HG02973 (cell line): Measurements from ENCODE around the gene TBX19.

Experiments
- ATAC-seq: cut with Tn5 transposase; IDR thresholded peaks from one replicate; pipeline ENCODE4 v1.9.1; 2021; ENCODE audit warnings: moderate library complexity; ENCODE audit not compliant: unreplicated experiment

The TBX19 gene

DNA sequence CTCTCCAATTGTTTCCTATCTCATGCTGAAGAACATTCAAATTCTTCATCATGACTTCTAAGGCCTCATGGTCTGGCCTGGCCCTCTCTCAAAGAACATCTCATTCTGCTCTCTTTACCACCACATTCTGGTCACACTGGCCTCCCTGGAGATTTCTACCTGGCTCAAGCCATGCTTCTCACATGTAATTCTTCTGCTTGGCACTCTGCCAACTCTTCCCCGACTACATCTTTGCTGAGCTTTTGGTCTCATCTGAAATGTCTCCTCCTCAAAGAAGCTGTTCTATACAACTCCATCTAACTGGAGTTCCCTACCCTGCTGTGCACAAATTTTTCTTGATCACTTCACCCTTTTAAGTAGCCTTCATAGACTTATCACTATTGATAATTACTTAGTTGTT, 1.4 kb upstream of the TBX19 start:
- ATAC-seq: no peak

DNA sequence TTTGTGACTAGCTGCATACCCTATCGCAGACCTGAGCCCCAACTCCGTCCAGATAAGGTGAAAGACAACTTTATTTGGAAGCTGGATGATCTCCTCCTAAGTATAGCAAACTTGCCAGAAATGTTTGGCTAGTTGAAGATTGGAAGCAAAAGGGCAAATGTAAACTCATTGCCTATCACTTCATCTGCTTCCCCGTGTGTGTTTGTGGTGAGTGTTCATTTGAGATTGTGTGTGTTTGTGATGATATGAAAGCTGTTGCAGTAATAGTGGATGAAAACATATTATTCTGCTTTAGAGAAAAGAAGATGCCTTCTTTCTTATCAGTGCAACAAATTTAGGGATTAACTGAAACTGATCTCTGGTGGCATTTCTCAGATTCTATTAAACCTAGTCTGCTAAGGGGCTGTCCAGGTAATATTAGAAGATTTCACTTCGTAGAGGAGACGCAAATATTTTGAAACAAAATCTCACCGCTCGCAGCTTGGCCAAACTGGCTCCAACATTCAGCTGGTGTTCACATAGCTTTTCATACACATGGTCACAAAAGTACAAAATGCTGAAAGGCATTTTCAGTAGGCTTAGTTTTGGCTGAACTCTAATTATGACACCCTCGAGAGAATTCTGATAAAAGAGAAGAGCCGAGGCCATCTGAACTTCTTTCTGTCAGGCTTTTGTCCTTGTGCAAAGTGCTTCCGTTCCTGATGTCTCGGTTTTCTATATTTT, 1.1 kb downstream of the TBX19 start:
- no peak for ATAC-seq

DNA sequence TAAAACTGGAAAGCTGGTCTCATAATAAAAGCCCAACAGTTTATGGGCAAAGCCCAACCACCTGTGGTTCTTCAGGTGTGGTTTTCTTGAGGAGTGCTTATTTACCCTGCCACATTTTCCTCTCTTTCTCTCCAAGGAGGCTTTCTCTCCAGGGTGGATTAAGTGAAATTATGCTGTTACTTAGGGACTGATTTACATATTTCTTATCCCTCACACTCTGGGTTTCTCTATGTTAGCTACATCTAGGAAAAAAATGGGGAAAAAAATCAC, 4.8 kb downstream of the TBX19 start:
- no peak for ATAC-seq

DNA sequence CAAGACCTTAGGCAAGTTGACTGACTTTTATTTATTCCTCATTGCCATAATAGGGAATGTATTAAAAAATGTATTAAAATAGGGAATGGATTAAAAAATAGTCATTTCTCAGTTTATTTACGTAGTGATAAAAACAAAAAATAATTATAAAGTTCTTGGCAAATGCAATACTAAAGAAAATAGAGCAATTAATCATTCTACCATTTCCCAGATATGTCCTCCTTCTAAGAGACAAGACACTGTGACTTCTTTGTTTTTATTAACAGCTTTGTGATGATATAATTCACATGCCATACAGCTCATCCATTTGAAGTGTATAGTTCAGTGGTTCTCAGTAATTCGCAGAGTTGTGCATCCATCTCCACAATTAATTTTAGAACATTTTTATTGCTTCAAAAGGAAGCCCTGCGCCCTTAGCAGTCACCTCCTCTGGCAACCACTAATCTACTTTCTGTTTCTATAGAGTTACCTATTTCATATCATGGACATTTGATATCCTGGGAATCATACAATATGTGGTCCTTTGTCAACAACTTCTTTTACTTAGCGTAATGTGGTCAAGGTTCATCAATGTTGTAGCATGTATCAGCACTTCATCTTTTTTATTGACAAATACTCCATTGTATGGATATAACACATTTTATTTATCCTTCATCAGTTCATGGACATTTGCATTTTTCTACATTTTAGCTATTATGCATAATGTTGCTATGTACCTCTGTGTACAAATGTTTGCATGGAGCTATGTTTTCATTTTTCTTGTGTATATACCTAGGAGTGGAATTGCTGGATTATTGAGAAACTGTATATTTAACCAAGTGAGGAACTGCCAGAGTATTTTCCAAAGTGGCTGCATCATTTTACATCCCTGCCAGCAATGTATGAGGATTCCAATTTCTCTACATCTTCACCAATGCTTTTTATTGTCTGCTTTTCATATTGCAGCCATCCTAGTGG, 5.6 kb downstream of the TBX19 start:
- ATAC-seq: no peak

DNA sequence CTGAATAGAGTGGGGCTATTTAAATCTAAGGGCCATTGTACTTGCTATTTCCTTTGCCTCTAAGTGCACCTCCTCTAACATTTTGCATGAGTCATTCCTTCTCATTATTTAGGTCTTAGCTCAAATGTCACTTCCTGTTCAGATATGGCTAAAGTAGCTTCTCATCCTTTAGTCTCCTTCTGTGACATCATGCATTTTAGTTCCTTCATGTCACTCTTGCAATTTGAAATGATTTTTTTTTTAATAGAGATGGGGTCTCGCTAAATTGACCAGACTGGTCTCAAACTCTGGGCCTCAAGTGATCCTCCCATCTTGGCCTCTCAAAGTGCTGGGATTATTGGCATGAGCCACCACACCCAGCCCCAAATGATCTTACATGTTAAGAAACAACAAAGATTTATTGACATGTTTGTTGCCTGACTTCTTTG, 6.6 kb downstream of the TBX19 start:
- ATAC-seq: no peak

DNA sequence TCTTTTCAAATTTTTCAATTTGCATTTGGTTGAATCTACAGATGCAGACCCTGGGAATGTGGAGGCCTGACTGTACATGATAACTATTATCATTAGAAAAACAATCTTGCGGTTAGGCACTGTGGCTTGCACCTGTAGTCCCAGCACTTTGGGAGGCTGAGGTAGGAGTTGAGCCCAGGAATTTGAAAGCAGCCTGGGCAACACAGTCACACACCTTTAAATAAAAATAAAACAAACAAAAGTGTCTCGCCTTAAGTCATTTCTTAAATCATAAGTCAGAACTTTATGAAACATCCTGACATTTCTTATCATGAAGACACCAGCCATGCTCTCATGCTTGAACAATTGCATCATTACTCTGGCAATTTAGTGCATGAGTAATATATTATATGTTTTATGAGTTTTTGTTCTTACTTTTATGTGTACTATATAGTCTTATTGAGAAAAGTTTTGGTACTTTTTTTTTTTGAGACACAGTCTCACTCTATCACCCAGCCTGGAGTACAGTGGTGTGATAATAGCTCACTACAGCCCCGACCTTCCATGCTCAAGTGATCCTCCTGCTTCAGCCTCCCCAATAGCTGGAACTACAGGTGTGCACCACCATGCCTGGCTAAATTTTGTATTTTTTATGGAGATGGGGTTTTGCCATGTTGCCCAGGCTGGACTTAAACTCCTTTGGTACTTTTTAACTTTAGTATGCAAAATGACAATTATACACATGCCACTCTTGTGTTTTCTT, 7.8 kb downstream of the TBX19 start:
- no peak for ATAC-seq

DNA sequence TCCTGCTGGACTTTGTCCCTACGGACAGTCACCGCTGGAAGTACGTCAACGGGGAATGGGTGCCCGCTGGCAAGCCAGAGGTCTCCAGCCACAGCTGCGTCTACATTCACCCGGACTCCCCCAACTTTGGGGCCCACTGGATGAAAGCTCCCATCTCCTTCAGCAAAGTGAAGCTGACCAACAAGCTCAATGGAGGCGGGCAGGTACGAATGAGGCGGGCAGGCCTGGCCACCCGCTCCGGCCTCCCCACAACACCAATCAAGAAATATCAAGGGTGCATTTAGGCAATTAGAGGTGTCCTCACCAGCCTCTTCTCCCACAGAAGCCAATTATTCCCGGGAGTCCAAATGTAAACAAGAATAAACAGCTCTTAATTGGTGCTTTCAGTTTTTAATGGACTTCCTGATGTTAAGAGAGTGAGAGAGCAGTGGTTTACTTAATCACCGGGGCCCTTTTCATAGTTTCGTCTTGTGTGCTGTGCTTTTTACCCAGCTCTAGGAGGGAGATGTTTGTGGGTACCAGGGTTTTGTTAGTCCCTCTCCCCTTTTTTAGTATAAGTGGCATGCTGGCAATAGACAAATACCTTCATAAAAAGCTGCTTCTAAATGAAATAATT, 10.7 kb downstream of the TBX19 start:
- no peak for ATAC-seq

DNA sequence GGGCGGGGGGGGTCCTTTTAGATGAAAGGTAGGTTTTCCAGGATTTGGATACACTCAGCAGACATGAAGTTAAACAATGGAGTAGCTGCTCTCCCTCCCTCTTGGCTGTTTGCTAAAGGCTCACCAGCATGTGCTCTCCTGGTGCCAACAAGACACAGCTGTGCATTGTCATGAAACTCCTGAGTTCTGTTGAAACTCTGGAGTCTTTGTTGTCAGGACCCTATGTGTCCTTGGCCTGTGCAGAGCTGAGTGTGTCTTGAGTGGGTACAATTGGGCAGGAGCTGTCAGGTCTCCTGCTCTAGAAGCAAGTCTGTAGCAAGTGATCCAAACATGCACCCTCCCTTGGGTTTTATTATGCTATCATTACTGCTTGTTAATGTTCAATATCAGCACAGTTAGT, 12.7 kb downstream of the TBX19 start:
- ATAC-seq: no peak

DNA sequence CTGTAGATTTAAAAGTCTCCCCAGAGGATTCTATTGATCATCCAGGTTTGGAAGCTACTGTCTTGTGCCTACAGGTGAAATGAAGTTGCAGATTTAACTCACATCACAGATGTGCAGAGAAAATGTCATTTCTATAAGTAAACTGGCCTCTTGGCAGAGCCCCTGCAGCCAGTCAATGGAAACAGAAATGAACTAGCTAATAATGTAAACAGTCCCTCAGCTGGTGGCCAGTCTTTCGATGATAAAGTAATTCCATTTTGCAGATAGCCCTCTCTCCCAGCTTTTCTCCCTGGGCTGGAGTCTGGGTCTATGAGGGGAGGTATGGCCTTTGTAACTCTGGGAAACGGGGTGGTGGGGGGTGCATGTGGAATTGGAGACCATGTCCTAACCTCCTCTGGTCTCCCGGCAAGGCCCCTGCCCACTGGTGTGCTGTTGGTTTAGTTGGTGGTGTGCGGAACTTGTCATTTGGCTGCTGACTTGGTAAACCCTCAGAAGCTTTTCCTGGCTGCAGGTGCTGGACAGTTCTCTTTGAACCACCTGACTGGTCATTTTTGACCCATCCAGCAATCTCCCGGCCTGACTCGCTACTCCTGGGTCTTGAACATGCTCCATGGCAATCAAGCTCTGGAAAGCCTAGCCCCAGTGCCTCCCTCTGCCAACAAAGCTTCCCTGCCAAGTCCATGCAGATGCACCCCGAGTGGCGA, 14.9 kb downstream of the TBX19 start:
- ATAC-seq: no peak

DNA sequence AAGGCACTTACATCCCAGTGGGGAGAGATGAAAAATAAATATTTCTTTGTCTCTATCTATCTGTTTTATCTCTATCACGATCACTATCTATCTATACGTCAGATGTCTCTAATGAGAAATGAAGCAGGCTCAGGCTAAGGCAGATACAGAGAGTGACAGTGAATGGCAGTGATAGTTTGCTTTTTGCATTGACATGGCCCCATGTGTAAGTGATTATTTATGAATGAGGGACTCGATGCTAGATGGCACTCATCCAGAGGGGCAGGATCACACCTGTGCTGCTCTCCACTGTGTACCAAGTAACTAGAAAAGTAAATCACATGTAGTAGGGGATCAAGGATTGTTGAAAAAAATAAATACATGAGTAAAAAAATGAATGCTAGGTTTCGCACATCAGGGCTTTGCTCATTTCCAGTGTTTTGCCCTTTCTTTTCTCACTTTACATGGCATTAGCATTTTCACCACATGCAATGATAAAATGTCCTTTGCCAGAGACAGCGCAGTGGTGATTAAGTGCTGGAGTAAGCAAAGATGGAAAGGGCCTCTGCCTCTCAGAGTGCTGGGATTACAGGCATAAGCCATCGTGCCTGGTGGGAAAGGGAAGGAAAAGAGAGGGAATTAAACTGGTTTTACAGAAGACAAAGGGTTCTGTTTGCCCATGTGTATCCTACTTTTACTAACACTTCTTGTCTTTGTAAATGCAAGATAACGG, 16.5 kb downstream of the TBX19 start:
- ATAC-seq: no peak

DNA sequence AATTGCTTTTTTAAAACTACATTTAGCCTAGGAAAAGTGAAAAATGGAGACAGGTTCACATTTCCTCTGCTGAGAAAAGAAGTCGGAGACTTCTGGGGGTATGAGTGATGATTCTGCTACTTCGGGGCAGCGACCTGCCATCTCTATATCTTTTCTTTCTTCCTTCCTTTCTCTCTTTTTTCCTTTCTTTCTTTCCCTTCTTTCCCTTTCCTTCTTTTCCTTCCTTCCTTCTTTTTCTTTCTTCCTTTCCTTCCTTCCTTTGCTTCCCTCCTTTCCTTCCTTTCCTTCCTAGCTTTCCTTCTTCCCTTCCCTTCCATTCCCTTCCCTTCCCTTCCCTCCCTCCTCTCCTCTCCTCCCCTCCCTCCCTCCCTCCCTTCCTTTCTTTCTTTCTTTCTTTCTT, 17.8 kb downstream of the TBX19 start:
- ATAC-seq: no peak

DNA sequence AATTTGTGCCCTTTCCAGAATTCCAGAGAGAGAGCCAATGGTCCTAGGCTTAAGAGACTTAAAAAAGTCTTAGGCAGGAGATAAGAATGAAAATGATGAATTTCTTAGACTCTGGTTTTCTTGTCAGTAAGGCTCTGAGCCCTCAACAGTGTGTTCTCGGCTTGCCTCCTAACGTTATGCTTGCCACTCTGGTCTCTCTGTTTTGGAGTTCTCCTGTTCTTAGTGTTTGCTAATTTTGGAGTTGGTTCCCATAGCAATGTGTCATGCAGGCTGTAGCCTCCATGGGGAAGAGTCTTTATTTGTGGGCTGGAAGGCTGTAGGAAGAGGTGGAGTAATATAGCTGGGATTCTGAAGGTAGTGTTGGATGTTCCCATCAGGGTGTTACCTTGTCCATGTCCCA, 19.9 kb downstream of the TBX19 start:
- ATAC-seq: no peak

DNA sequence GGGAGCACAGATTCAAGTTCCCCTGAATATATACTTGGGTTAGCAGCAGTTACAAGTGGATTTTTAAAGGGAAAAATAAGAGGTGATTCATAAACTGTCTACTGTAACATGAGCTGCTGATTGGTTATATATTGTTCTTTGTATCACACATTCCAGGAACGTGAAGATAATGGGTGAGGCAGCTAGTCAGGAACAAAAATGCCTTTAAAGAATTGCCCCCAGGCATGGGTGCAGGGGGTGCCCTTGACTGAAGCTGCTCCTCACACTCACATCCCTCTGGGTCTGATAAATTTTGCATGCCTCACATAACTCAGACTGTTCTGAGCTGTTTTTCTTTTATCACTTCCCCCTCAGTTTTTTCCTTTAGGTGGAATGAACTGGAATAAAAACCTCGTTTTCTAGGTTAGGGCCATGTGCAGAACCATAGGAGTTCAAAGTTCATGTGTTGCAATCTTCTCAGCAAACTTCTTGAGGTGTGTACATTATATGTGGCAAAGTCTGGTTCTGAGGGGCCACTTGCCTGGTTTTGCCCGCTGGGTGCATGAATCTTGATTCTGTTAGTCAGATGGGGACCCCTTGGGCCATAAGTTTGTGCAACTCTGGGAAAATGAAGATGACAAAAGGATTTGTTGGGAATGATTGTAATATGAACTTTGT, 21.1 kb downstream of the TBX19 start:
- ATAC-seq: no peak

DNA sequence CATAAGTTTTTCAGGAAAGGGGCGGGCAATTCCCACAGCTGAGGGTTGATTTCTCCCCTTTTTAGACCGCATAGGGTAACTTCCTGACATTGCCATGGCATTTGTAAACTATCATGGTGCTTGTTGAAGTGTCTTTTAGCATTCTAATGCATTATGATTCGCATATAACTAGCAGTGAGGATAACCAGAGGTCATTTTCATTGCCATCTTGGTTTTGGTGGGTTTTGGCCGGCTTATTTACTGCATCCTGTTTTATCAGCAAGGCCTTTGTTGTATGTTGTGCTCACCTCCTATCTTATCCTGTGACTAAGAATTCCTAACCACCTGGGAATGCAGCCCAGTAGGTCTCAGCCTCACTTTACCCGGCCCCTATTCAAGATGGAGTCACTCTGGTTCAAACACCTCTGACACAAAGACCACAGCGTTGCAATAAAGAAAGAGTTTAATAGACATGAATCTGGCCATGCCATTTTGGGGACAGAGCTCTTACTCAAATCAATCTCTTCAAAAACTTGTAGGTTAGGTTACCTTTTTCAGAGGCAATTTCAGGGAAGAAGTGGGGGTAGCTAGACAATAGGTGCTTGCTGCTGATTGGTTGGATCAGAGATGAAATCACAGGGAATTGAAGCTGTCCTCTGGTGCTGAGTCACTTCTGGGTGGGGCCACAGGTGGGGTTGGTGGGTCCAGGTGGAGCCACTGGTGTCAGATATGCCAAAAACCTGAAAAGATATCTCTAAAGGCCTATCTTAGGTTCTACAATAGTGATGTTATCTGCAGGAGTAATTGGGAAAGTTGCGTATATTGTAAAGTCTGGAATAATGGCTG, 23.3 kb downstream of the TBX19 start:
- no peak for ATAC-seq

DNA sequence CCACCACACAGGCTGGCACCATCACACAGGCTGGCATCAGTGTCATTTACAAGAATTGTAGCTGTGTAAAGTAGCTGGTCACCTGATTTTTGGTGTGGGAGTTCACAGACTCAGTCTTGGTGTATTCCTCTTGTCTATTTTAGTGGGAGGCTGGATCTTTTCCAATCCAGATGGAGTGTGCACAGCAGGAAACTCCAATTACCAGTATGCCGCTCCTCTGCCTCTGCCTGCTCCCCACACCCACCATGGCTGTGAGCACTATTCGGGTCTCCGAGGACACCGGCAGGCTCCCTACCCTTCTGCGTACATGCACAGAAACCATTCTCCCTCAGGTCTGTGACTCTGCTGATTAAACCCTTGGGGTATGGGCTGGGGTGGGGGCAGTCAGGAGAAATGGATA, 24.2 kb downstream of the TBX19 start:
- no peak for ATAC-seq

DNA sequence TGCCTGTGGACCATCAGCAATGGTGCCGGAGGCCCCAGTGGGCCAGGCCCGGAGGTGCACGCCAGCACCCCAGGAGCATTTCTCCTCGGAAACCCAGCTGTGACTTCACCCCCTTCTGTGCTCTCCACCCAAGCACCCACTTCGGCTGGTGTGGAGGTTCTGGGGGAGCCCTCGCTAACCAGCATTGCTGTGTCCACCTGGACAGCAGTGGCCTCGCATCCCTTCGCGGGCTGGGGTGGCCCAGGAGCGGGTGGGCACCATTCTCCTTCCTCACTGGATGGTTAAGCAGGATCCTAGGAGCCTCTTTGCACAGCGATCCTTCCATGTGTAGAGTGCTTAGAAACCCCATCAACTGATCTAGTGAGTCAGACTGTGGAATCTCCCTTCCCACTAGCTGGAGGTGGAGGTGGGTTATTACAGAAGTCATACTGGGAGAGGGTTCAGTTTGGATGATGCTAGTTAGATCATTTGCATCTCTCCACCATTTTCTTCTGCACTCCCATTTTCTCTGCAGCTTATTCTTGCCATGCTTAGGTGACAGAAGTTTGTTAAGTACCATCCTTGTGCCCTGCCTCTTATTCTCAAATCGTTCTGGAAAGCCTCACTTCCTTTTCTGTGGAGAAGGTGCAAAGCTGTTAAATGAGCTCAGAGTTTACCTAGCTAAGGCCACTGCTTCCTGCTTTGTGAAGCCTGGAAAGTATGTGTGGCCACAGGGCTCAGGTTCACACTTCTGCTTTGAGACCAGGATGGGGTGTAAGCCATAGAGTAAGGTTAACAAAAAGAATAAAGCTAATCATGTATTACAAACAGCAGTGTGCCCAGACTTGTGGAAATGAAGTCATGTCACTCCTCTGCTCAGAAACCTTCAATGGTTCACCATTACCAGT, 32.3 kb downstream of the TBX19 start:
- no peak for ATAC-seq

DNA sequence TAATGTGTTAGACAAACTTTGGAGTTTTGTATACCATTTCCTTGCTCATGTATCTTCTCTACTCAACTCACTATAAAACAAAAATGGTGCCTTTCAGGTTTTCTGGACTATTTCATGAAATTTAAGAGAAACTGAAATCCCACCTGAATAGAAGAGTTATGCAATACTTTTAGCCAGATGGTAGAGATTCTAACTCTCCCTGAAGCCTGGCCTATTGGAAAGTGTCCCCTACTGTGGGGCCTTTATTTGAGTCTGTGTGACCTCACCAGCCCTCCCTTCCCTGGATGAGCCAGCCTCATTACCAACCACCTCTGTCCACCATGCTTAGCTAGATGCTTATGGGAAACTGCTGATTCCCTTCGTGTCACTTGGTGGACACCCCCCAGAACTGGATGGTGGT, 35.5 kb downstream of the TBX19 start:
- ATAC-seq: no peak

DNA sequence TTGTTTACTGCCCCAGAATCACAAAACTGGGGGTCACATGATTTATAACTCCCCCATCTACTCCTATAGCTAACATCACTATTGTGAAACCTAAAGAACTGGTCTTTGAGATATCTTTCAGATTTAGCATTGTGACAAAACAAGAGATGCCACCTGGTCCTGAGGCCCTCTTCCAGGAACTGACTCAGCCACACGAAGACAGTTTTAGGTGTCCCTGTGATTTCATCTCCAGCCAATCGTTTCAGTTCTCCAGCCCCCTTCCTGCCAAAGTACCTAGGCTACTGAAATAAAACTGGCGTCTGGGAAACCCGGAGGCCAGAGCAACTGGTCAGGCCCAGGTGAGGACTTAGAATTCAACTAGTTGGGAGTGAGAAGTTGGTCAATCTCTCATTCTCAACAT, 36.6 kb downstream of the TBX19 start:
- ATAC-seq: no peak
